GM19452 (cell line): Measurements from ENCODE around the gene DIP2B.

Source experiments
- ATAC-seq: cut with Tn5 transposase; IDR thresholded peaks from one replicate; pipeline ENCODE4 v1.9.1; 2021; ENCODE audit not compliant: unreplicated experiment

Gene DIP2B

DNA sequence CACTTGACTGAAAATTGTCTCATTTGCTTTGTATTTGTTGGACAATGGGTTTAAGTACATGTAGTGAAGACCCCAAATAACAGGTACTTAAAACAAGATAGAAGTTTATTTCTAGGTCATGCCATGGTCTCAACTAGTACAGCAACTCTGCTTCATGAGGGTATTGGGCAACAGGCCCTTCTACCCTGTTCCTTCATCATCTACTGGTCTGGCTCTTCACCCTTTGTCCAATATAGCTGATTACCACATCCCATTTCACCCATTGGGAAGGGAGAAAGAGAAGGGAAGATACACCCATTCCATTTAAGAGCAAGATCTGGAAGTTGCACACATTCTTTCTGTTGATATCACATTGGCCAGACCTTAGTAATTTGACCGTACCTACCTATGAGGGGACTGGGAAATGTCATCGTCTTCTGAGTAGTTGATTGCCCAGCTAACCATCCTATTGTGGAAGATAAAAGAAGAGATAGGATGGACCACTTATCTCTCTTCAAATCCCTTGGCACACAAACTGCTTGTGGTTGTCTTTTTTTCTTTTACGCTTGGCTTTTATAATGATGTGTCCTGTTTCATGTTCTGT, 104.6 kb downstream of the DIP2B start:
- no peak for ATAC-seq

DNA sequence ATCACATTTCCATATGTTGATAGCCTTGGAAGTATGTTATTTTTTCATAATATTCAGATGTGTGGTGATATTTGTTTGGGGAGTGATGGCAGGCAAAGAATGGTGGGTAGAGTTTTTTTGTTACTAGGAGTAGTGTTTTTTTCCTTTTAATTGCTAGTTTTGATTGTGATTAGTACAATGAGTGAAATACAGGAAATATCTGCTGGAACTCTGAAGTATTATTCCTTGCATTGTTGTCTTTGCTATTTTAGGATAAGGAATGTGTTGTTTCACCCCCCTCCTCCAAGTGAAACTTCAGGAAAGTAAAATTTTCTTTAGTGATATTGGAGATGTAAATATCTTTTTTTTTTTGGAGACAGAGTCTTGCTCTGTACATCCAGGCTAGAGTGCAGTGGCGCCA, 105.4 kb downstream of the DIP2B start:
- no peak for ATAC-seq

DNA sequence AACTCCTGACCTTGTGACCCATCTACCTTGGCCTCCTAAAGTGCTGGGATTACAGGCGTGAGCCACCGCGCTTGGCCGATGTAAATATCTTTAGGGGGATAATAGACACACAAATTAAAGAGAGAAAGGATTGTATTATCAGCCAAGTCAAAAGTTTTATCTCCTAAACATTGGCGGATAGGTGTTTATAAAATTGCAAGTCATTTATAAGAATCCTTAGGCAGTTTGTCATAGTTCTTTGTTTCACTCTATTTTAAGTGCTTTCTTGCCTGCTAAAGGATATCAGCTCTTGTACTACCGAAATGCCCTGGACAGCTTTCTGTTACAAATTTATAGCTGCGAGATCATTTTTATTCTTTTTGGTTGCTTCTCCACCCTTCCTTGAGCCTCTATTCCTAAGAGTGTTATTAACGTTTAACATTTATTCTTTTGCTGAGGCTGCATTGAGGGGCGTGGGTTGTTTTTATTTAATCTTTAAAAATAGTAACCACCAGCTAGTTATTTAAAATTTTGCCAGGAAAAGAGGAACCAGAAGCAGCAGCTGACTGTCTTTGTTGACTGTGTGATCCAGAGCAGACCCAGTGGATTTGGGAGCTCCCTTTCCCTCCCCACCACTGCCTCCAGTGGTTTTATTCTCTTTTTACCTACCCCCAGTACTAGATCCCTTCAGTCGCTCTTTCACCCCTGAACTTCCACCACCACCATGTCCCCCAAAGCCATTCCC, 106.4 kb downstream of the DIP2B start:
- ATAC-seq, result no peak

DNA sequence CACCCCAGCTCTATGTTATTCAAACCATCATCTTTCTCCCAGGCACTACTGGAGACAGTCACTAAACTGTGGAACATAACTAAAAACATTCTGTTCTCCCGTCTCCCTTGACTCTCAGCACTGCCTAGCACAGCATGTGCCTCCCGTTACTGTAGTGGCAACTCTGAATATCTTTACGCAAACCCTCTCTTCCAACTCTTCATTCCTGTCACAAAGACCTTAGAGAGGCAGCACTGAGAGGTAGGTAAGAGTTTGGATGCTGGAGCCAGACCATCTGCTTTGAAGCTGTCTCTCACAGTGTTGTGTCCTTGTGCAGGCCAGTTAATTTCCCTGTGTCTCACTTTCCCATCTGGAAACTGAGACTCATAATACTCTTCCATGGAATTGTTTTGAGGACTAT, 108.1 kb downstream of the DIP2B start:
- no peak for ATAC-seq

DNA sequence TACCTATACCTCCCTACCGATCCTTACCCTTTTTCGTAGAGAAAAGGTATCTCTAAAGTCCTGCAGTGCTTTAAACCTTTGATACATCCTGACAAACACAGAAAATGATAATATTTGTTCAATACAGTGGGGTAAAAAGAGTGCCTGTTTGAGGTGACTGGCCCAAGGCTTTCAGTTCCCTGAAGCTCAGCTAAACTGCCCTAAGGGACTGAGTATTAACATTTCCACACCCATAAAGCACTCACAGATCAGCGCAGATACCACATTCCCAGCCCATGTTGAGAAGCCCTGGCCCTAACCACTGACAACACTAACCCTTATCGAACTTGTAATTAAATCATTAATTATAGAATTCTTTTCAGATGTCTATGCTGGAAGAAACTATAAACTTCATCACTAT, 108.7 kb downstream of the DIP2B start:
- no peak for ATAC-seq

DNA sequence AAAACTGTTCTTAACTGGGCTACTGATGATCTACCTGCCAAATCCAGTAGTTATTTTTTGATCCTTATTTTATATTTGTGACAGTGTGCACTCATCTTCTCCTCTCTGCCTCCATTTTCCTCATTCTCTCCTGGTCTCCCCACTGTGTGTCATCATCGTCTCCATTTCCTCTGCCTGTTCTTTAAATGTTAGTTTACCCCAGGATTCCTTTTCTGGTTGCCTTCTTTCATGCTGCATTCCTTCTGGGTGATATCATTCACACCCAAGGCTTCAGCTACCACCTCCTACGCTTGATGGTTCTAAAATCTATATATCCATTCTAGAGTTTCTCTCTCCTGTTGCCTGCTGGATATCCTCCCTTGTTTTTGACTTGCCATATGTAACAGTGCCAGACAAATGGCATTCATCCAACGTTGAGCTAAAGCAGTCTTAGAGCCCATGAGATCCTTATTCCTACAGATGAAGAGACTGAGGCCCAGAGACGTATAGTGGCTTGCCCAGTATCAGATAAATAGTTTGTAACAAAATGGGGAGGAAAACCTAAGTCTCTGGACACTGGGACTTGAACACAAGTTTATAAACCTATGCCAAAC, 109.5 kb downstream of the DIP2B start:
- no peak for ATAC-seq

DNA sequence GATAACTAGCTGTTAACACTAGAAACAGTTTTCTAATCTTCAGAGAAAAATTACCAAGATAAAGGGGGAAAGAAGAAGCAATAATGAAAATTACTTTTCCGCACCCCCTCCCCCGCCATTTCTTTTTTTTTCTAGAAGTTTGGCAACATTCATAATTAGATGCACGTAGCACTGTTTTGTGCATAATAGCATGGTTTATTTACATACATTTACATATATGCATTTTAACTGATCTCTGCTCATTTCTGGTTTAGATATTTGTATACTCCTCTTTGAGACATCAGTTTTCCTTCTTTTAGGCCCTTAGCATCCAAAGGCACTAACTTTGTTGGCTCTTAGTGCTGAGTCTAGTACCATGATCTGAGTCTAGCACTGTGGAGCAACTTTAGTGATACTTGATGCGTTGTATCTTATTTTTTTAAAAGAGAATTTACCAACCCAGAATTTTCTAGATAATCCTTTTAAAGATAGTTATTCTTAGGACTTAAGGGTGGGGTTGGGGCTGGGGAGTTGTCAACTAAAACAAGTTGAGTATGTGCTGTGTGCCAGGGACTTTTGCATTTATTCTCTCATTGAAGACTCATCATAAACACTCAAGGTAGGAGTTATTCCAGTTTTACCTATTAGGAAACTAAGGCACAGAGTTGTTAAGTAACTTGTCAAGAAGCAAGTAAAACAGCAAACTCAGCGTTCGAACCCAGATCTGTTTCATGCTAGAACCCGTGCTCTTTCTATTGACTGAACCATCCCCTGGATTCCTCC, 110.5 kb downstream of the DIP2B start:
- ATAC-seq, result no peak

DNA sequence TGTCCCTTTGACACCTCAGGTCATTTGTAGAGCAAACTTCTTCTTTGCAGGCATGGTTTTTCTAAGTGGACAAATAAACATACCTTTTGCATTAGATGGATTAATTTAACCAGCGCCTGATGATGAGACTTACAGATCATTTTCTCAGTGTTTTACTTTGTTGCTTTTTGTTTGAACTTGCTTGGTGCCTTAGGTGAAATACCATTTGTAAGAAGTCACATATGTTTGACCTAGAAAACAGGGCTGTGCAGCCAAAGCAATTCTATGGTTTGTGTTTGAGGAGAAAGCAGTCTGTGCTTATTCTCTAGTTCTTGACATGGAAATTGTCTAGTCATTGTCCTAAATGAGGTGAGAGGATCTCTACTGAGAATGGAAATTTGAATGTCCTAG, 111.1 kb downstream of the DIP2B start:
- ATAC-seq, result no peak

DNA sequence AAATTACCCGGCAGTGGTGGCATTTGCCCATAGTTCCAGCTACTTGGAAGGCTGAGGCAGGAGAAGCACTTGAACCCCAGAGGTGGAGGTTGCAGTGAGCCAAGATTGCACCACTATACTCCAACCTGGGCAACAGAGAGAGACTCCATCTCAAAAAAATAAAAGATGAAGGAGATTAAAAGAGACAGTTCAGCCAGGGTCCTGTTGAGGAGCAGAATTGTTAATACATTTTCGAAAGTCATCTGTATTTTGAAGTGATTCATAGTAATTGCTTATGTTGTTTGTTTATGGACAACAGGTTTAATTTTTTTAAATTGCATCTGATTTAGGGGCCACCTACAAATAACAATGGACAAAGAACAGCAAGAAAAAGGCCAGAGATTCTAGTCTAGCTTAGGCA, 112.9 kb downstream of the DIP2B start:
- no peak for ATAC-seq

DNA sequence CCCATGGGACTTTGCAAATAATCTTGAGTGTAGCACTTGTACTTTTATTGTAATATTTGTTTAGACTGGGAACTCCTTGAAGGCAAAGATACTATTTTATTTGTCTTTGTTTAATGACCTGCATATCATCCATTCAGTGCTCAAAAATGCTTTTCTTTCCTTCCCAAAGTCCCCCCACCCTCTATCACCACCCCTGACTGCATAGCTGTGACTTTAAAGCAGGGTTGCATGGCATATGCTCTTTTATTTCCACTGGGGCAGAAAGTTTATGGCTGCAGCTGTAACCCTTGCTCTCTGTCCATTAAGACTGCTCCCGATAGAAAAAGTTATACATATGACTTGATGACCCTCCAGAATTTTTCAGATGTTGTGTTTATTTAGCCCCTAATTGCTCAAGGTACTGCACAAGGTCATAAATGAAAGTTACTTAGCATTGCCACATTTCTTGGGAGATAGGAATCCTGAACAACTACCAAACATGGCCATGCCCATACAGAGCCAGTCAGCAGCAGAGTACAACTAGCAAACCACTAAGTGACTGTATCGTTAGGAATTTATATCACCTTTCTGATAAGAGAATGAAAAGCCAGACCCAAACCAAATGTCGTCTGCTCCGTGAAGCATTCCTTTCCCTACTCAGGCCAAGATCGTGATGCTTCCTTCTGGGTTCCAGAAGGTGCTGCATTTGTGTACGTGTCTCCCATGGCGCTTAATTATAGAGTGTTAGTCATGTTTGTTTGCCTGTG, 114.3 kb downstream of the DIP2B start:
- ATAC-seq, result no peak

DNA sequence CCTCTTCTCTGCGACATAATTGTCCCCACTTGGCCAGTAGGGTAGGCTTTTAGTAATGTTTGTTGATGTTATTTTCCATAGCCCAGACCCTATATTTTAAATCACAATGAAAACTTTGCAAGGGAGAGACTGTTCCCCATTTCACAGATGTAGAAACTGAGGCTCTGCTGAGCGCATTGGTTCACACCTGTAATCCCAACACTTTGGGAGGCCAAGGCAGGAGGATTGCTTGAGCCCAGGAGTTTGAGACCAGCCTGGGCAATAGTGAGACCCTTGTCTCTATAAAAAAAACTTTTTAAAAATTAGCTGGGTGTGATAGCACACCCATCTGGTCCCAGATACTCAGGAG, 114.8 kb downstream of the DIP2B start:
- ATAC-seq, result no peak

DNA sequence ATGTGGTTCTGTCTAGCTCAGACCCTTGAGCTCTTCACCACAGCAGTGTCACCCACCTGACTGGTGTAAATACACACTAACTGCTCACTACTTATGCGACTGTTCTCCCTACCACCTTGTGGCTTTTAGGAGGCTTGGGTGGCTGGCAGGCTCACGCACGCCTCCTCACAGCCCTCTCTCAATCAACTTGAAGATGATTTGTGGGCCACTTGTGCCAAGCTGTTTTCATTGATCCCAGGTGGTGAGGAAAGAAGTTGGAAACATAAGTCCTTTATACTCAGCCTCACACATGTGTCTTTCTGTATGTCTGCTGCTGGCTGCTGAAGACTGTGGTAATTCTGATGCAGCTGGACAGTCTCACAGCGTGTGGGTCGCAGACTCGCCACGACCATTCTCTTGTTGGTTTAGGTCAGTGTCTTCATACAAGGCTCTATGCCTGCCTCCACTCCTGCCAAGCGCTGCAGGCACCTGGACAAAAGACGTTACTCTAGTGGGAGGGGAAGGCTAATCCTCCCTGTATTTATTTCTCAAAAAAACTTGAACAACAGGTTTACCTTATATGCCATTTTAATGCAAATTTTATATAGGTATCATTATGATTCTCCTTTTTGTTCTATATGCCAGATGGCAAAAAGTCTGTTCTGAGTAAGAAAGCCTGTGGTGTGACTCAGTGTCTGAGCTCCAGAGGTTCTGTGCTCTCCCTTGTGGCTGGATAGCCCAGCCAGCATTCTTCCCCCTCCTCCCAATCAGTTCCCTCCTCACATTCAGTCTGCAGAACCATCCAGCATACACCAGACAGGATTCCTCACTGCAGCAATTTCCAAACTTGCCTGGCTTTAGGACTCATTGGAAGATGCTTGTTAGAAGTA, 115.6 kb downstream of the DIP2B start:
- no peak for ATAC-seq

DNA sequence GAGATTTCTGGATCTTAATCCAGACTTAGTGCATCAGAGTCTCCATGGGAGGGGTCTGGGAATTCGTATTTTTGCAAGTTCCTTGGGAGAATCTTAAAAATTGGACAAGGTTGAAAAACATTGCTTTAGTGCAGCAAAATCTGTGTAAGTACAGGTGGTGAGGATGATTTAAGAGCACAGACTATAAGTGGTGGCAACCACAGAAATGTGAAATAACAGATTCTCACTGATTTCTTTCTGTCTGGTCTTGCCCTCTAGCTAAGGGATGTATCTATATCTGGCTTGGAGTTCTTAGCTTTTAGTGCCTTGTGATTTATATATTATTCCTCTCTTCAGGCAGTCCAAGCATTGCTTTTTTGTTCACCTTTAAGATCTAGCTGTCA, 116.2 kb downstream of the DIP2B start:
- ATAC-seq, result no peak

DNA sequence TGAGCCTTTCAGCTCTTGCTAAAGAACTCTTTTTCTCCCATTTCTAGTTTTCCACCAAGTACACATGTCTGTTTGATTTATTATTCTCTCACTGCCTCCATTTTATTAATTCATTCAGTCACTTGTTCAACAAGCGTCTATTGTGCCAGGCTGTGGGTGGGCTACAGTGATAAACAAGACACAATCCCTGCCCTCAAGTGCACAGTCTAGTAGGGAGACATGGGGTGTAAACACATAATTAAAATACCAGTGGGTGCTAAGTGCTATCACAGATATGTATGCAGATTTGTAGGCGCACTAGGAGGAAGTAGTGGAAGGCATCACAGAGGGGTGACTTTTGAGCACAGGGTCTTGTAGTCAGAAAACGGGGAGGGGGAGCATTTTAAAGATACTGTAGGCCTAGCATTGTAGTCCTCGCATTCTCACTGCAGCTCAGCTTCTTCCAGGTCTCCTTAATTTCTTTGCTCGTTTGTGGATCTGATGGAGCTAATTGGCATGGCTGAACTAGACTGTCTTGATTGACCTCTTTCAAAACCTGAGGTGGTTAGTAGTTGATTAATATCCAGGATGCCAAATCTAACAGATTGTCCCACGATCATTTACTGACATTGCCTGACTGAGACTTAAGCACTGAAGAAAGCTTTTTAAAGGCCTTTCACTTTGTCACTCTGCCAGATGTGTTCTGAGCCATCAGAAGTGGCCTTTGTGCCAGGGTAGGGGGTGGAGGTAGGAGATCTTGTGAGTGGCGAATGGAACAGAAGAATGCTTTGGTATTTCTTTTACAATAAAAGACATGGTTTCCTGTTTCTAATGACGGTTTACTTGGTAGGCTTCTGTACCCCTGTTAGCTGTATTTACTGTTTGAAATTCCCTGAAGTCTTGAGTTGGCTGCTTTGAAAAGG, 116.9 kb downstream of the DIP2B start:
- no peak for ATAC-seq

DNA sequence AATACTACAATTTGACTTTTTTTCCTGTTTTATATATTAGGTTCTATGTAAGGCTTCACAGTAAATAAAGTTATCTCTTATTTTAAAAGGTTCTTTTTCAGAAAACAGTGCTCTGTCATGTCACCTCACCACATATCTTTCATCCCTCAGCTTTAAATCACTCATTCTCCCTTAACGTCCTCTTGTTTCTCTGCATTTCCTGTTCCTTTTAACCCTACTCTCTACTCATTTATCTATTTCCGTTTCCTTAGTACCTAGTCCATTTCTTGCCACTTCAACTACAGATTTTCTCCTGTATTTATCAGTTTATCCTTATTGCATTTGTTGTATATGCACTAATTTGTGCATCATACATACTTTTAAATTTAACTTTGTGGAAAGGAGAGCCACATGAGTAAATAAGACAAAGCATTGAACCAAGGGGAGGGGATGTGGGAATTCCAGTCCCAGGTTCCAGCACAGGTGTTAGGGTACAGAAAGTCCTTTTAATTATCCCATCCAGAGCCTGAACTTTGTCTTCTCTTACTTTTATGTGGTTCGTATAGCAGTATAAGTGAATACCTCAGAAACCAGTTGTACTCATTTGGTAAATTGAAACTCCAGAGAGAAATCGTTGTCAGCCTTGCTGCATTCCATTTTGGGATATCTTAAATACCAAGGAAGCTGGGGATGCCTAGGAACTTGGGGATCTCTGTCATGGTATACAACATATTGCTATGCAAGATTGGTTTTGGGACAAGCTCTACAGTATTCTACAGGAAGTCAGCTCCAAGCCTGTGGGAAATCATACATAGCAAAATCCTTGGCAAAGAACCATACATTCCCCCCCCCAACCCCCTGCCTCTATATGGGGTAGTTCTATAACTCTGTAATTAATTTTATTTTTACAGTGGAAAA, 120.5 kb downstream of the DIP2B start:
- no peak for ATAC-seq

DNA sequence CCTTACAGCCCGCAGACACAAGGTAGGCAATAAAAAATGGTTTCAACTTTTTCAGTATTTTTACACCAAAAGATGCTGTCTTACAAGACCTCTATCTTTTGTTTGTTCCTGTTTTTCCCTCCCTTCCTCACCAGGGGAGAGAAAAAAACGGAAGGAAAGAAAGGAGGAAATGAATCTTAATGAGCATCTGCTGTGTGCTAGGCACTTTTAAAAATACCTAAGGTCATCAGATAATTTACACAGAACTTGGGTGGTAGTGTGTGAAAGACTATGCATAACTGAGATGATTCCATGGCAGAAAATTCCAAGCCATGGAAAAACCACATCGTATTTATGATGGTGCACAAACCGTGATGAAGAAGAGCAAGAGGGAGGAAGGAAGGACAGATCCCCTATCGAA, 121.2 kb downstream of the DIP2B start:
- no peak for ATAC-seq

DNA sequence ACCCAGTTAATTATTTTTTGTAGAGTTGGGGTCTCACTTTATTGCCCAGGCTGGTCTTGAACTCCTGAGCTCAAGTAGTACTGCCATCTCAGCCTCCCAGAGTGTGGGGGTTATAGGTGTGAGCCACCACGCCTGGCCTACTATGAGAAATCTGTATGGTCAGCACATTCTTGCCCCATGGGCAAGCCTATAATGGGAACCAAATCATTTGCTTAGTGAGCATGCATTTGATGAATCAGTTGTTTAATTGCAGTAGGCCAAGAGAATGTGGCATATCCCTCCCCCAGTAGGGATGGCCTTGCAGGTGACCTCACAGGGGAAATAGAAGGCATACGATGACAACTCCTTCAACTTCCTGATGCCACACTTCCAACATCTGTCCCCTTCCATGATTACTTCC, 122.7 kb downstream of the DIP2B start:
- ATAC-seq, result no peak

DNA sequence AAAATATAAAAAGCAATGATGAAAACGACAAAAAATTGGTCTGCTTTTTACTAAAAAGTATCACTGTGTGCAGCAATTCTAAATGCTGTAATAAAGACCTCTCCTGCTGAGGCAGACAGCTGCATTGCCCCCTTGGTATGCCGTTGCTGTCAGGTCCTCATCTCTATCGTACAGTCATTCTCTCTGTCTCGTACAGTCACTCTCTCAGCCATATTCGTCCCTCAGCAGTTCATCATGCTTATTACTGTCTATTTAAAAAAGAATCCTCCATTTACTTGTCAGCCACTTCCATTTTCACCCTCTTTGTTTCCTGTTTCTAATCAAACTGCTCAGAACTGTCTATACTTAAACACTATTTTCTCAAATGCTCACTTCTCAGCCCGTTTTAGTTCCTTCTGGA, 123.6 kb downstream of the DIP2B start:
- ATAC-seq, result no peak
